HEK293 (cell line): ENCODE results near the gene MMP11.

Experiments
- CTCF ChIA-PET: fragments of 350-600 bp; formaldehyde crosslinking; extraction: SDS; loops from one replicate; lab custom pipeline; 2021; ENCODE audit warnings: antibody characterized with exemption; lab: Yijun Ruan, JAX
- POLR2A ChIA-PET: fragments of 300-600 bp; formaldehyde crosslinking; extraction: SDS; loops from one replicate; lab custom pipeline; 2020; ENCODE audit warnings: antibody characterized with exemption, inconsistent platforms; lab: Yijun Ruan, JAX
- H3K27ac ChIP-seq: fragments of 200-500 bp; sonication (Bioruptor generic); 2 replicates; pipeline ENCODE4 v1.5.1; 2014; ENCODE audit warnings: low read depth, low read length, control low read depth, inconsistent platforms; ENCODE audit errors: extremely low read depth
- H3K36me3 ChIP-seq, 2 experiments: fragments of 200-500 bp in 1 of 2; sonication (Bioruptor generic) in 1 of 2; 1 replicate in 1 of 2; 2 replicates in 1 of 2; pipeline ENCODE4 v1.5.1; 2014 to 2017; ENCODE audit warnings: inconsistent platforms in 2 of 2, low read length in 2 of 2; ENCODE audit not compliant: control insufficient read depth in 2 of 2, insufficient read depth in 1 of 2
- H3K4me1 ChIP-seq: fragments of 200-500 bp; sonication (Bioruptor generic); 2 replicates; pipeline ENCODE4 v1.5.1; 2014; ENCODE audit warnings: mild to moderate bottlenecking, low read length, inconsistent platforms; ENCODE audit not compliant: control insufficient read depth, insufficient read depth
- H3K4me3 ChIP-seq: 2 replicates; pipeline ENCODE4 v1.5.1; 2011; ENCODE audit warnings: low read depth, mild to moderate bottlenecking, control low read depth, low read length, moderate library complexity
- H3K9me3 ChIP-seq: fragments of 200-500 bp; sonication (Bioruptor generic); 2 replicates; pipeline ENCODE4 v1.5.1; 2014; ENCODE audit warnings: low read depth, low read length, inconsistent platforms; ENCODE audit not compliant: control insufficient read depth, insufficient read depth
- BCL11A ChIP-seq: fragments of 450-650 bp; formaldehyde crosslinking; IDR thresholded peaks from 2 replicates; pipeline ENCODE4 v1.5.1; 2016; ENCODE audit warnings: low read depth, missing biosample characterization, missing genetic modification characterization
- BCL11B ChIP-seq: fragments of 450-650 bp; formaldehyde crosslinking; IDR thresholded peaks from 2 replicates; pipeline ENCODE4 v1.5.1; 2016; ENCODE audit warnings: low read depth, missing biosample characterization, missing genetic modification characterization
- GLIS1 ChIP-seq: fragments of 450-650 bp; formaldehyde crosslinking; IDR thresholded peaks from 2 replicates; pipeline ENCODE4 v1.5.1; 2016; ENCODE audit warnings: missing biosample characterization, missing genetic modification characterization
- HIC1 ChIP-seq: fragments of 450-650 bp; formaldehyde crosslinking; IDR thresholded peaks from 2 replicates; pipeline ENCODE4 v1.5.1; 2016; ENCODE audit warnings: missing biosample characterization, missing genetic modification characterization
- OSR2 ChIP-seq: fragments of 450-650 bp; formaldehyde crosslinking; IDR thresholded peaks from 2 replicates; pipeline ENCODE4 v1.5.1; 2016; ENCODE audit warnings: missing biosample characterization, missing genetic modification characterization
- SCRT2 ChIP-seq: fragments of 450-650 bp; formaldehyde crosslinking; IDR thresholded peaks from 2 replicates; pipeline ENCODE4 v1.5.1; 2016; ENCODE audit warnings: missing biosample characterization, missing genetic modification characterization
- SP3 ChIP-seq: fragments of 450-650 bp; formaldehyde crosslinking; IDR thresholded peaks from 2 replicates; pipeline ENCODE4 v1.5.1; 2016; ENCODE audit warnings: missing biosample characterization, missing genetic modification characterization
- ZBTB7A ChIP-seq: fragments of 450-650 bp; formaldehyde crosslinking; IDR thresholded peaks from 2 replicates; pipeline ENCODE4 v1.5.1; 2016; ENCODE audit warnings: low read depth, missing biosample characterization, missing genetic modification characterization
- ZFP41 ChIP-seq: fragments of 450-650 bp; formaldehyde crosslinking; IDR thresholded peaks from 2 replicates; pipeline ENCODE4 v1.5.1; 2016; ENCODE audit warnings: missing biosample characterization, missing genetic modification characterization, borderline replicate concordance
- ZIC2 ChIP-seq: fragments of 450-650 bp; formaldehyde crosslinking; IDR thresholded peaks from 2 replicates; pipeline ENCODE4 v1.5.1; 2016; ENCODE audit warnings: missing biosample characterization, missing genetic modification characterization
- ZNF146 ChIP-seq: fragments of 450-650 bp; formaldehyde crosslinking; IDR thresholded peaks from 2 replicates; pipeline ENCODE4 v1.5.1; 2016; ENCODE audit warnings: missing biosample characterization, missing genetic modification characterization
- ZNF175 ChIP-seq: fragments of 450-650 bp; formaldehyde crosslinking; IDR thresholded peaks from 2 replicates; pipeline ENCODE4 v1.5.1; 2016; ENCODE audit warnings: missing biosample characterization, missing genetic modification characterization
- ZNF184 ChIP-seq: fragments of 450-650 bp; IDR thresholded peaks from 2 replicates; pipeline ENCODE4 v1.5.1; 2018; ENCODE audit warnings: missing biosample characterization, mild to moderate bottlenecking, missing genetic modification characterization
- ZNF221 ChIP-seq: fragments of 450-650 bp; formaldehyde crosslinking; IDR thresholded peaks from 2 replicates; pipeline ENCODE4 v1.5.1; 2017; ENCODE audit warnings: missing biosample characterization, missing genetic modification characterization, borderline replicate concordance
- ZNF266 ChIP-seq: fragments of 450-650 bp; formaldehyde crosslinking; IDR thresholded peaks from 2 replicates; pipeline ENCODE4 v1.5.1; 2016; ENCODE audit warnings: missing biosample characterization, missing genetic modification characterization, low read depth
- ZNF335 ChIP-seq: fragments of 450-650 bp; formaldehyde crosslinking; conservative IDR thresholded peaks from 2 replicates; pipeline ENCODE4 v1.5.1; 2016; ENCODE audit warnings: missing biosample characterization, missing genetic modification characterization
- ZNF558 ChIP-seq: fragments of 450-650 bp; formaldehyde crosslinking; IDR thresholded peaks from 2 replicates; pipeline ENCODE4 v1.5.1; 2016; ENCODE audit warnings: missing biosample characterization, missing genetic modification characterization
- ZNF677 ChIP-seq: fragments of 450-650 bp; IDR thresholded peaks from 2 replicates; pipeline ENCODE4 v1.5.0; 2018; ENCODE audit warnings: missing biosample characterization, mild to moderate bottlenecking, missing genetic modification characterization, moderate library complexity
- ZNF768 ChIP-seq: fragments of 450-650 bp; formaldehyde crosslinking; IDR thresholded peaks from 2 replicates; pipeline ENCODE4 v1.5.1; 2018; ENCODE audit warnings: missing biosample characterization, mild to moderate bottlenecking, missing genetic modification characterization
- ZSCAN30 ChIP-seq: fragments of 450-650 bp; IDR thresholded peaks from 2 replicates; pipeline ENCODE4 v1.5.1; 2018; ENCODE audit warnings: missing biosample characterization, mild to moderate bottlenecking, missing genetic modification characterization, moderate library complexity

The MMP11 gene

GRCh38 chr22:23767673-23768548 is 4.7 kb upstream of the MMP11 start, which contains the start of gene CHCHD10 (continued):
- TF ChIP-seq ZNF266 (tag by site-specific recombination): no peak
- TF ChIP-seq ZNF175 (tag by site-specific recombination): no peak

- Histone ChIP-seq H3K4me3 (no peak overlapping the region), H3K4me1 (peaks cover 3% of the 10 kb centered on the region)
Observed at GRCh38 chr22:23769321-23769965, 3.2 kb upstream of the MMP11 start.

GRCh38 chr22:23772315-23772648 is 367 bp upstream of the MMP11 start:
- H3K9me3 ChIP-seq: no peaks in the 10 kb centered on the region
- H3K36me3 ChIP-seq: no peaks in the 10 kb centered on the region
- H3K4me1 ChIP-seq: peaks cover 3% of the 10 kb centered on the region
- no peak overlapping the region; the same call in 1 of the 2 replicates for H3K4me3 ChIP-seq
- no peak overlapping the region for H3K27ac ChIP-seq
- ChIA-PET POLR2A (interaction anchor here (1.0 kb wide), 1 partner anchor 74 kb away, joined by 3 read pairs; no protein-coding TSS in a partner anchor), CTCF (interaction anchor here (0.9 to 2.0 kb wide), 4 partner anchors 74 to 122 kb away, joined by 3 to 8 read pairs (median 6); partner anchors contain the start of gene MIF)
- TF ChIP-seq ZNF677 (no peak), BCL11A (0 out of 2 replicates have a peak, but pooled peaks have one; percentile 47), OSR2 (no peak), GLIS1 (tag by site-specific recombination) (peak; percentile 46; the same call in 1 of the 2 replicates), HIC1 (tag by site-specific recombination) (peak; percentile 60; the same call in 1 of the 2 replicates), BCL11B (tag by site-specific recombination) (0 out of 2 replicates have a peak, but pooled peaks have one; percentile 75), ZNF335 (tag by site-specific recombination) (0 out of 2 replicates have a peak, but pooled peaks have one; percentile 21), ZIC2 (tag by site-specific recombination) (no peak), SP3 (tag by site-specific recombination) (no peak; the same call in 1 of the 2 replicates)

More at GRCh38 chr22:23769321-23769965, 3.2 kb upstream of the MMP11 start:
- POLR2A ChIA-PET: interaction anchor here (0.7 to 1.7 kb wide), 3 partner anchors 19 to 88 kb away, joined by 3 to 18 read pairs (median 5); partner anchors contain the start of genes SLC2A11 and ZNF70
- TF ChIP-seq ZSCAN30 (tag by site-specific recombination) (no peak), ZBTB7A (no peak), ZNF335 (tag by site-specific recombination) (no peak), ZNF768 (tag by site-specific recombination) (no peak), ZFP41 (tag by site-specific recombination) (no peak), ZNF146 (tag by site-specific recombination) (no peak), ZIC2 (tag by site-specific recombination) (peak; percentile 50), ZNF221 (tag by site-specific recombination) (no peak), ZNF184 (tag by site-specific recombination) (no peak), SCRT2 (tag by site-specific recombination) (no peak), GLIS1 (tag by site-specific recombination) (peak; percentile 95), ZNF558 (tag by site-specific recombination) (no peak)
- TF ChIP-seq, all 188 proteins: peak for 2
- no peak overlapping the region for H3K27ac ChIP-seq
- CTCF ChIA-PET: interaction anchor here (0.7 to 3.6 kb wide), 4 partner anchors 14 to 80 kb away, joined by 3 to 34 read pairs (median 4); partner anchors contain the start of gene VPREB3
- H3K9me3 ChIP-seq: no peaks in the 10 kb centered on the region
- peaks cover 0 to 16% of the 10 kb centered on the region in 2 experiments; a peak in 1 of 3 replicates for H3K36me3 ChIP-seq
